ENCODE measurements around the gene FARS2. TPM values are rescaled to one million over a fixed set of nuclear protein-coding genes. Genes with fewer than 3 reads are reported as not detected.

The FARS2 gene
- total and polyA plus RNA-seq, 5 donors from 2014 or later: 26.9 to 39.7 (median 34.9) TPM

- Histone ChIP-seq H3K4me1 (ENCODE audit: control insufficient read depth, insufficient read depth, low read length, poor library complexity, severe bottlenecking) (no peaks in the 10 kb centered on the region), H3K9me3 (ENCODE audit: control insufficient read depth in 2 of 2, low read length in 2 of 2) (no peaks in the 10 kb centered on the region), H3K4me3 (ENCODE audit: low read depth, low read length) (no peak overlapping the region), H3K36me3 (ENCODE audit: control insufficient read depth, insufficient read depth, low read length) (no peaks in the 10 kb centered on the region), H3K27ac (ENCODE audit: insufficient read depth, low read length, poor library complexity, severe bottlenecking) (no peak overlapping the region), H3K27me3 (ENCODE audit: control insufficient read depth, insufficient read depth, low read length) (no peaks in the 10 kb centered on the region)
- no peak overlapping the region for H3K4me3 Mint-ChIP-seq
- H3K27ac Mint-ChIP-seq: peak overlapping the region in 2 of 3 donors; percentile 72 to 77
- ATAC-seq (ENCODE audit: low read depth in 2 of 2): no peak
- H3K9me3 Mint-ChIP-seq: peaks cover 0 to 9% (median 4%) of the 10 kb centered on the region in 7 donors
- H3K36me3 Mint-ChIP-seq: peaks cover 12% of the 10 kb centered on the region
- no peak for DNase-seq
- no peaks in the 10 kb centered on the region for H3K27me3 Mint-ChIP-seq
- H3K4me1 Mint-ChIP-seq: peaks cover 0 to 10% (median 3%) of the 10 kb centered on the region in 4 donors
These were observed 503.2 kb downstream of the FARS2 start for GRCh38 chr6:5764401-5764955.

- peaks cover 11% of the 10 kb centered on the region for H3K36me3 Mint-ChIP-seq
These were observed 503.9 kb downstream of the FARS2 start for GRCh38 chr6:5765141-5765760.

GRCh38 chr6:5766260-5766659 lies 504.9 kb downstream of the FARS2 start:
- Mint-ChIP-seq H3K4me3 (no peak overlapping the region), H3K27me3 (no peaks in the 10 kb centered on the region), H3K27ac (peak overlapping the region in 1 of 3 donors; percentile 69), H3K9me3 (peaks cover 0 to 9% (median 4%) of the 10 kb centered on the region in 7 donors), H3K36me3 (peaks cover 8% of the 10 kb centered on the region), H3K4me1 (peaks cover 0 to 10% (median 4%) of the 10 kb centered on the region in 4 donors)
- H3K27me3 ChIP-seq (ENCODE audit: control insufficient read depth, insufficient read depth, low read length): no peaks in the 10 kb centered on the region
- H3K36me3 ChIP-seq (ENCODE audit: control insufficient read depth, insufficient read depth, low read length): no peaks in the 10 kb centered on the region
- H3K27ac ChIP-seq (ENCODE audit: insufficient read depth, low read length, poor library complexity, severe bottlenecking): no peak overlapping the region
- no peak for DNase-seq
- H3K4me3 ChIP-seq (ENCODE audit: low read depth, low read length): no peak overlapping the region
- no peaks in the 10 kb centered on the region for H3K4me1 ChIP-seq (ENCODE audit: control insufficient read depth, insufficient read depth, low read length, poor library complexity, severe bottlenecking)
- H3K9me3 ChIP-seq (ENCODE audit: control insufficient read depth in 2 of 2, low read length in 2 of 2): no peaks in the 10 kb centered on the region
- ATAC-seq (ENCODE audit: low read depth in 2 of 2): no peak

More at GRCh38 chr6:5765141-5765760, 503.9 kb downstream of the FARS2 start:
- Histone ChIP-seq H3K4me1 (ENCODE audit: control insufficient read depth, insufficient read depth, low read length, poor library complexity, severe bottlenecking) (no peaks in the 10 kb centered on the region), H3K27ac (ENCODE audit: insufficient read depth, low read length, poor library complexity, severe bottlenecking) (no peak overlapping the region), H3K36me3 (ENCODE audit: control insufficient read depth, insufficient read depth, low read length) (no peaks in the 10 kb centered on the region), H3K4me3 (ENCODE audit: low read depth, low read length) (no peak overlapping the region), H3K27me3 (ENCODE audit: control insufficient read depth, insufficient read depth, low read length) (no peaks in the 10 kb centered on the region), H3K9me3 (ENCODE audit: control insufficient read depth in 2 of 2, low read length in 2 of 2) (no peaks in the 10 kb centered on the region)
- H3K9me3 Mint-ChIP-seq: peaks cover 0 to 9% (median 4%) of the 10 kb centered on the region in 7 donors
- H3K27me3 Mint-ChIP-seq: no peaks in the 10 kb centered on the region
- H3K4me3 Mint-ChIP-seq: no peak overlapping the region
- no peak for ATAC-seq (ENCODE audit: low read depth in 2 of 2)
- H3K27ac Mint-ChIP-seq: no peak overlapping the region
- H3K4me1 Mint-ChIP-seq: peaks cover 0 to 10% (median 3%) of the 10 kb centered on the region in 4 donors
- DNase-seq: no peak

- Histone ChIP-seq H3K27ac (ENCODE audit: insufficient read depth, low read length, poor library complexity, severe bottlenecking) (no peak overlapping the region), H3K9me3 (ENCODE audit: control insufficient read depth in 2 of 2, low read length in 2 of 2) (no peaks in the 10 kb centered on the region), H3K27me3 (ENCODE audit: control insufficient read depth, insufficient read depth, low read length) (no peaks in the 10 kb centered on the region), H3K4me3 (ENCODE audit: low read depth, low read length) (no peak overlapping the region), H3K4me1 (ENCODE audit: control insufficient read depth, insufficient read depth, low read length, poor library complexity, severe bottlenecking) (no peaks in the 10 kb centered on the region), H3K36me3 (ENCODE audit: control insufficient read depth, insufficient read depth, low read length) (no peaks in the 10 kb centered on the region)
- Mint-ChIP-seq H3K36me3 (peaks cover 12% of the 10 kb centered on the region), H3K9me3 (peaks cover 0 to 9% (median 4%) of the 10 kb centered on the region in 7 donors), H3K27me3 (no peaks in the 10 kb centered on the region), H3K4me3 (no peak overlapping the region), H3K4me1 (peaks cover 0 to 4% (median 2%) of the 10 kb centered on the region in 4 donors), H3K27ac (no peak overlapping the region)
- no peak for DNase-seq
- ATAC-seq (ENCODE audit: low read depth in 2 of 2): no peak
These were observed 506.2 kb downstream of the FARS2 start for GRCh38 chr6:5767471-5767870.

- H3K4me3 ChIP-seq (ENCODE audit: low read depth, low read length): no peak overlapping the region
- Mint-ChIP-seq H3K27ac (no peak overlapping the region), H3K9me3 (peaks cover 0 to 9% (median 2%) of the 10 kb centered on the region in 7 donors), H3K4me3 (peak overlapping the region in 1 of 4 donors; percentile 16), H3K36me3 (peaks cover 25% of the 10 kb centered on the region), H3K27me3 (no peaks in the 10 kb centered on the region), H3K4me1 (peaks cover 0 to 3% (median 0%) of the 10 kb centered on the region in 4 donors)
- no peaks in the 10 kb centered on the region for H3K9me3 ChIP-seq (ENCODE audit: control insufficient read depth in 2 of 2, low read length in 2 of 2)
- no peak for DNase-seq
- no peak overlapping the region for H3K27ac ChIP-seq (ENCODE audit: insufficient read depth, low read length, poor library complexity, severe bottlenecking)
- H3K4me1 ChIP-seq (ENCODE audit: control insufficient read depth, insufficient read depth, low read length, poor library complexity, severe bottlenecking): no peaks in the 10 kb centered on the region
- peaks cover 3% of the 10 kb centered on the region for H3K36me3 ChIP-seq (ENCODE audit: control insufficient read depth, insufficient read depth, low read length)
- no peaks in the 10 kb centered on the region for H3K27me3 ChIP-seq (ENCODE audit: control insufficient read depth, insufficient read depth, low read length)
- no peak for ATAC-seq (ENCODE audit: low read depth in 2 of 2)
These were observed 509.9 kb downstream of the FARS2 start for GRCh38 chr6:5771211-5771610.

GRCh38 chr6:5771759-5772390 lies 510.6 kb downstream of the FARS2 start:
- H3K27ac Mint-ChIP-seq: peak overlapping the region in 1 of 3 donors; percentile 26
- no peak overlapping the region for H3K4me3 Mint-ChIP-seq
- peaks cover 0 to 5% (median 2%) of the 10 kb centered on the region in 7 donors for H3K9me3 Mint-ChIP-seq
- DNase-seq (no peak), ATAC-seq (ENCODE audit: low read depth in 2 of 2) (no peak)
- H3K27me3 Mint-ChIP-seq: no peaks in the 10 kb centered on the region
- Histone ChIP-seq H3K27ac (ENCODE audit: insufficient read depth, low read length, poor library complexity, severe bottlenecking) (no peak overlapping the region), H3K4me1 (ENCODE audit: control insufficient read depth, insufficient read depth, low read length, poor library complexity, severe bottlenecking) (no peaks in the 10 kb centered on the region), H3K4me3 (ENCODE audit: low read depth, low read length) (no peak overlapping the region), H3K9me3 (ENCODE audit: control insufficient read depth in 2 of 2, low read length in 2 of 2) (no peaks in the 10 kb centered on the region), H3K27me3 (ENCODE audit: control insufficient read depth, insufficient read depth, low read length) (no peaks in the 10 kb centered on the region), H3K36me3 (ENCODE audit: control insufficient read depth, insufficient read depth, low read length) (peaks cover 3% of the 10 kb centered on the region)
- peaks cover 0 to 3% (median 0%) of the 10 kb centered on the region in 4 donors for H3K4me1 Mint-ChIP-seq
- peaks cover 25% of the 10 kb centered on the region for H3K36me3 Mint-ChIP-seq

GRCh38 chr6:5772408-5773120 lies 511.3 kb downstream of the FARS2 start:
- peaks cover 3% of the 10 kb centered on the region for H3K36me3 ChIP-seq (ENCODE audit: control insufficient read depth, insufficient read depth, low read length)
- H3K4me3 ChIP-seq (ENCODE audit: low read depth, low read length): no peak overlapping the region
- Mint-ChIP-seq H3K4me3 (no peak overlapping the region), H3K27ac (no peak overlapping the region), H3K36me3 (peaks cover 25% of the 10 kb centered on the region), H3K27me3 (no peaks in the 10 kb centered on the region), H3K9me3 (peaks cover 0 to 5% (median 2%) of the 10 kb centered on the region in 7 donors), H3K4me1 (peaks cover 0 to 3% (median 0%) of the 10 kb centered on the region in 4 donors)
- DNase-seq: no peak
- H3K27ac ChIP-seq (ENCODE audit: insufficient read depth, low read length, poor library complexity, severe bottlenecking): no peak overlapping the region
- no peak for ATAC-seq (ENCODE audit: low read depth in 2 of 2)
- no peaks in the 10 kb centered on the region for H3K27me3 ChIP-seq (ENCODE audit: control insufficient read depth, insufficient read depth, low read length)
- H3K9me3 ChIP-seq (ENCODE audit: control insufficient read depth in 2 of 2, low read length in 2 of 2): no peaks in the 10 kb centered on the region
- no peaks in the 10 kb centered on the region for H3K4me1 ChIP-seq (ENCODE audit: control insufficient read depth, insufficient read depth, low read length, poor library complexity, severe bottlenecking)
